ENCODE results near the gene DPP4.

Gene DPP4

DNA sequence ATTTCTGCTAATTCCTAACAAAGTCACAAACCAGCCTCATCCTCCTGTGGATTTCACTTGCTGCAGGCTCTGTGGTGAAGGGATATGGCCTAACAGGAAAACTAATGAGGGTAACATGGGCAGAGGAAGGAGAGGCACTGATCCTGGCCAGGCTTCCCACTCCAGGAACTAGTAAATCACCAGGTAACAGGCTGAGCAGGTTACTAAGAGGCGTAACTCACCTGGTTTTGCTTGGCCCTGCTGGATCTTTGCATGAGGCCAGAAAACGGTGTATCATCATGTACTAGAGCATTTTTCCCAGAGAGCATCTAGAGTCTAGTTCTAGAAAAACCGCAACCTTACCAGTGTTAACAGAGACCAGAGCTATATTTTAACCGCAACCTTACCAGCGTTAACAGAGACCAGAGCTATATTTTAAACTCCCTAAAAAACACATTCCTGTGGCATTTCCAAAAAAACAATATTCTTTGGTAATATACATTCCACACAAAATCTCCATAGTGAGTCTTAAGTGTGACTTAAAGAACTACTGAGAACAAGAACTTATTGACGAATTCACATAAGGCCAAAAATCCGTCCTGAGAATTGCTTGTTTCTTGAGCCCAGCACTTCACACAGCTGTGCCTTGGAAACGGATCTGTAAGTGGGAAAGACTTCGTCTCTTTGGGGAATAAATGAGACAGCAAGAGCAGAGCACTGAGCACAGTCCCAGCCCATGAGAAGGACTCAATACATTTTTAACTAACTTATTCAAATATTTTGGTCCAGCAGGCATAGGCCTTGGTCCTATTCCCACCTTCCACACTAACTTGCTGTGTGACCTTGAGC is 43.4 kb downstream of the DPP4 start:
- H3K79me2 ChIP-seq (ENCODE audit: low read length), result no peaks in the 10 kb centered on the region
- no peak overlapping the region for H3K9ac ChIP-seq (ENCODE audit: low read length)
- H3K9me3 ChIP-seq (ENCODE audit: insufficient read depth, low read length), result no peaks in the 10 kb centered on the region
- H3K36me3 ChIP-seq (replicated peaks; ENCODE audit: low read depth, low read length), result peaks cover 16% of the 10 kb centered on the region
- H3K4me2 ChIP-seq (ENCODE audit: low read length), result no peak overlapping the region
- H3K4me3 ChIP-seq (ENCODE audit: low read length), result no peak overlapping the region
- no peak overlapping the region for H3K27ac ChIP-seq (ENCODE audit: low read length)
- no peaks in the 10 kb centered on the region for H3K27me3 ChIP-seq (ENCODE audit: low read depth, low read length)
- TF ChIP-seq, protein P1, sequence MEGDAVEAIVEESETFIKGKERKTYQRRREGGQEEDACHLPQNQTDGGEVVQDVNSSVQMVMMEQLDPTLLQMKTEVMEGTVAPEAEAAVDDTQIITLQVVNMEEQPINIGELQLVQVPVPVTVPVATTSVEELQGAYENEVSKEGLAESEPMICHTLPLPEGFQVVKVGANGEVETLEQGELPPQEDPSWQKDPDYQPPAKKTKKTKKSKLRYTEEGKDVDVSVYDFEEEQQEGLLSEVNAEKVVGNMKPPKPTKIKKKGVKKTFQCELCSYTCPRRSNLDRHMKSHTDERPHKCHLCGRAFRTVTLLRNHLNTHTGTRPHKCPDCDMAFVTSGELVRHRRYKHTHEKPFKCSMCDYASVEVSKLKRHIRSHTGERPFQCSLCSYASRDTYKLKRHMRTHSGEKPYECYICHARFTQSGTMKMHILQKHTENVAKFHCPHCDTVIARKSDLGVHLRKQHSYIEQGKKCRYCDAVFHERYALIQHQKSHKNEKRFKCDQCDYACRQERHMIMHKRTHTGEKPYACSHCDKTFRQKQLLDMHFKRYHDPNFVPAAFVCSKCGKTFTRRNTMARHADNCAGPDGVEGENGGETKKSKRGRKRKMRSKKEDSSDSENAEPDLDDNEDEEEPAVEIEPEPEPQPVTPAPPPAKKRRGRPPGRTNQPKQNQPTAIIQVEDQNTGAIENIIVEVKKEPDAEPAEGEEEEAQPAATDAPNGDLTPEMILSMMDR (IDR thresholded peaks at IDR 0.05; ENCODE audit: low read depth, low read length), result no peak
- no peak for TF ChIP-seq EZH2phosphoT487 (IDR thresholded peaks at IDR 0.05; ENCODE audit: low read depth)
- H3K4me1 ChIP-seq (ENCODE audit: low read length), result peaks cover 7% of the 10 kb centered on the region
- H4K20me1 ChIP-seq (ENCODE audit: insufficient read depth, low read length), result no peaks in the 10 kb centered on the region
- no peak overlapping the region for H2AFZ ChIP-seq (ENCODE audit: low read depth, low read length)

DNA sequence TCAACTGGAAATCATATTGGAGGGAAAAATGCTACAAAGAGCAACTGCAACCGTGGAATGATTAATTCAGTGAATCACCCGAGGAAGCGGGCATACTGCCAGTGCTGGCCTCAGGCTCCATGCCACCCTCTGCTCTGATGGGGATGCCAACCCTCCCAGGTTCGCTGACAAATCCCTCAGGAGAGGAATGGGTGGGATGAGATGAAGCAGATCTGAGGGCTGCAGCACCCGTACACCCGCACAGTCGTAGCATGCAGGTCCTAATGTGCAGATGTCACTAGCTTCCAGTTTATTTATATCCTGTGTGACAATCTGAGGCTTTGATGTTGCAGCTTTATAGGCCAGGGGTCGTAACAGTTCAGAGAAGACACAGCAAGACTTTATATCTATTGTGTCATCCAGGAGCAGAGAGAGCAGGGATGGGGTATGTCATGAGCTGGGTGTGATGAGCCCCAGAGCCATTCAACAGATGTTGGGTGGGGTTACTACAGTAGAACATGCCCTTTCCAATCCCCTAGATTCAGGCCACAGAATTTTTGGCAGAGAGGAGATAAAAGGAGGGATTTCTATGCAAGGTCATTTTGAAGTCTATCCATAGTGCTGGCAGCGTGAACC is 44.6 kb downstream of the DPP4 start:
- H3K27me3 ChIP-seq (ENCODE audit: low read depth, low read length), result no peaks in the 10 kb centered on the region
- no peak overlapping the region for H3K27ac ChIP-seq (ENCODE audit: low read length)
- H3K4me2 ChIP-seq (ENCODE audit: low read length), result no peak overlapping the region

GRCh38 chr2:162028511-162028910 is 45.5 kb downstream of the DPP4 start:
- Histone ChIP-seq H3K36me3 (replicated peaks; ENCODE audit: low read depth, low read length) (peaks cover 19% of the 10 kb centered on the region), H3K4me3 (ENCODE audit: low read length) (no peak overlapping the region), H3K79me2 (ENCODE audit: low read length) (no peaks in the 10 kb centered on the region), H3K4me2 (ENCODE audit: low read length) (no peak overlapping the region), H3K4me1 (ENCODE audit: low read length) (peaks cover 21% of the 10 kb centered on the region), H3K27ac (ENCODE audit: low read length) (no peak overlapping the region), H3K9me3 (ENCODE audit: insufficient read depth, low read length) (no peaks in the 10 kb centered on the region), H3K27me3 (ENCODE audit: low read depth, low read length) (no peaks in the 10 kb centered on the region), H3K9ac (ENCODE audit: low read length) (no peak overlapping the region), H2AFZ (ENCODE audit: low read depth, low read length) (no peak overlapping the region), H4K20me1 (ENCODE audit: insufficient read depth, low read length) (no peaks in the 10 kb centered on the region)
- TF ChIP-seq EZH2phosphoT487 (IDR thresholded peaks at IDR 0.05; ENCODE audit: low read depth), result no peak
- TF ChIP-seq, protein P1 (IDR thresholded peaks at IDR 0.05; ENCODE audit: low read depth, low read length), result no peak

More for the DNA sequence above, 44.6 kb downstream of the DPP4 start:
- Histone ChIP-seq H3K79me2 (ENCODE audit: low read length) (no peaks in the 10 kb centered on the region), H3K9ac (ENCODE audit: low read length) (no peak overlapping the region), H2AFZ (ENCODE audit: low read depth, low read length) (no peak overlapping the region), H3K4me1 (ENCODE audit: low read length) (peaks cover 19% of the 10 kb centered on the region), H4K20me1 (ENCODE audit: insufficient read depth, low read length) (no peaks in the 10 kb centered on the region), H3K4me3 (ENCODE audit: low read length) (no peak overlapping the region), H3K36me3 (replicated peaks; ENCODE audit: low read depth, low read length) (peaks cover 18% of the 10 kb centered on the region), H3K9me3 (ENCODE audit: insufficient read depth, low read length) (no peaks in the 10 kb centered on the region)
- TF ChIP-seq, protein P1 (IDR thresholded peaks at IDR 0.05; ENCODE audit: low read depth, low read length), result no peak
- TF ChIP-seq EZH2phosphoT487 (IDR thresholded peaks at IDR 0.05; ENCODE audit: low read depth), result no peak

DNA sequence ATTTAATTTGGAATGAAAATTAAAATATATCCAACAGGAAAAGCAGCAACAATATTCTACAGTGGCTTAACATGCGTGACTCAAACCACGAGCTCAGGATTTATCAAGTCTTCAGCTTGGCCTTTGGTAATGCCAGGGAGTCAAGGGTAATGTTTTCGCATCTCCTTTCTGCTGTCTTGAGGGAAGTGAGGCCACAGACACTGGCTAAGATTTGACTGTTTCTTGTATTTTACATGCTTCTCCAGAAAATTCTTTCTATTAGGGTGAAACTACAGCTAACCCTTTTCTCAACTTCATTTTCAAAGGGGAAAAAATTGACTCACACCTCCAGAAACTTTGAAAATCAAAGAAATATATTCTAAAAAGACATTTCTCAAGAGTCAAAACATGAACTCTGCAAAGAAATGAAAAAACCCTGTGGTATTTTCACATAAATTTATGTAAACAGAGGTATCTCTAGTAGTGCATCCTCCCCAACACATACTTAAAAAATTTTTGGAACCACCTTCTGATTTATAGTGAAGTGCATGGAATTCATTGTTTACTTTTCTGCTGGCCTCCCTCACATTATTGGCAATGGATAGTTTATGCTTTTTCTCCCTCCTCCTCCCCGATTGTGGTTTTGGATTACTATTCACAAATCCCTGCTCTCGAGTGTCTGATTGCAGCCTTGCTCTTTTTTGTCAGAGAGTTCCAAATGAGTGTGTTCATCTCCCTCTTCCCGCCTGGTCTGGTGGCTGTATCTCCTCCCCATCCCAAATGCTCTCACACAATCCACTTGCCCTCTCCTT is 48.7 kb downstream of the DPP4 start:
- H3K79me2 ChIP-seq (ENCODE audit: low read length), result no peaks in the 10 kb centered on the region
- peaks cover 21% of the 10 kb centered on the region for H3K4me1 ChIP-seq (ENCODE audit: low read length)
- peaks cover 7% of the 10 kb centered on the region for H3K36me3 ChIP-seq (replicated peaks; ENCODE audit: low read depth, low read length)
- TF ChIP-seq EZH2phosphoT487 (IDR thresholded peaks at IDR 0.05; ENCODE audit: low read depth), result no peak
- TF ChIP-seq, protein P1 (IDR thresholded peaks at IDR 0.05; ENCODE audit: low read depth, low read length), result no peak
- no peaks in the 10 kb centered on the region for H3K9me3 ChIP-seq (ENCODE audit: insufficient read depth, low read length)
- no peak overlapping the region for H2AFZ ChIP-seq (ENCODE audit: low read depth, low read length)
- H3K4me3 ChIP-seq (ENCODE audit: low read length), result no peak overlapping the region
- H4K20me1 ChIP-seq (ENCODE audit: insufficient read depth, low read length), result no peaks in the 10 kb centered on the region
- no peaks in the 10 kb centered on the region for H3K27me3 ChIP-seq (ENCODE audit: low read depth, low read length)
- peak overlapping the region; percentile 17; the same call in 1 of the 2 replicates for H3K4me2 ChIP-seq (ENCODE audit: low read length)
- no peak overlapping the region for H3K9ac ChIP-seq (ENCODE audit: low read length)
- 0 out of 2 replicates have a peak overlapping the region, but pooled peaks have one; percentile 3 for H3K27ac ChIP-seq (ENCODE audit: low read length)
